Lower leg skin (tissue), 3 donors: Measurements from ENCODE around the gene LMAN2.

ENCODE experiments used
- POLR2A ChIP-seq, 2 donors: fragments of 450-650 bp; IDR thresholded peaks; one replicate each; pipeline ENCODE4 v1.6.1; 2016 to 2017; ENCODE audit warnings: antibody characterized with exemption in 2 of 2, mild to moderate bottlenecking in 1 of 2, moderate library complexity in 1 of 2
- TF ChIP-seq, protein P1 (sequence below), 3 donors: fragments of 450-650 bp; IDR thresholded peaks; one replicate each; pipeline ENCODE4 v1.5.1; 2016; ENCODE audit warnings: antibody characterized with exemption in 3 of 3, mild to moderate bottlenecking in 3 of 3, moderate library complexity in 2 of 3

DNA sequence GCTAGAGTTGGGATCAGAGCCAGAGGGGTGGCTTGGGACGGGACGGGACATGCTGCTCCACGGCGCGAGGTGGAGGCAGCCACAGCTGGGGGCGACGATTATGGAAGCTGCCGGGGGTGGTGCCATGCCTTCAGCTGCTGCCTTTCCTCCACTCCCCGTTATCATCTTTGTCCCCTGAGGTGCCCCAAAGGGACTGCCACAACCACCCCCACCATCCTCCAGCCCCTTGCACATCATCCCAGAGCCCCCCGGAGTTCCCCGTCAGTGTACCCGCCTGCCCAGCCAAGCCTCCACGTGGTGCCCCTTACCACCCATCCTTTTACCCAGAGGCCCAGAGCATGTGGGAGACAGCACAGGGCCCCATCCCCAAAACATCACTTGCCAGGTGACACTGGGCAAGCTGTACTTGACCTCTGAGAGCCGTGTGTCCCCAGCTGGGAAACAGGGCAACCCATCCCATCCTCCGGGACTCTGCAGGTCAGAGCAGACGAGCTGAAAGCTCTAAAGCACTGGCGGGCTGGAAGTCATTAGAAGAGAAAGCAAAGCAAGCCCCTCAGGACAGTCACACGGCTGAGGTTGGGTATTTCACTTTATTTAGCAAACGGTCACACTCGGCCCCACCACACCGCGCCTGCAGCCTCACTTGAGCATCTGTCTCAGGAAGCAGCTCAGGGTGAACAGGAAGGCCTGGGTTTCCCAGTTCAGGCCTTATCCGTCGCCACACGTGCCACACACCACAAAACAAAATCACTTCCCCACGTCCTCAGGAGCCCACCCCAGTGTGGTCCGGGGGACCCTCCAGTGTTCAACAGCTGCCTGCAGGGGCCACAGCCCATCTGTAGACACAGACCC is 20.3 kb downstream of the LMAN2 start:
- no peak for TF ChIP-seq POLR2A (IDR thresholded peaks at IDR 0.05)
- TF ChIP-seq, protein P1, sequence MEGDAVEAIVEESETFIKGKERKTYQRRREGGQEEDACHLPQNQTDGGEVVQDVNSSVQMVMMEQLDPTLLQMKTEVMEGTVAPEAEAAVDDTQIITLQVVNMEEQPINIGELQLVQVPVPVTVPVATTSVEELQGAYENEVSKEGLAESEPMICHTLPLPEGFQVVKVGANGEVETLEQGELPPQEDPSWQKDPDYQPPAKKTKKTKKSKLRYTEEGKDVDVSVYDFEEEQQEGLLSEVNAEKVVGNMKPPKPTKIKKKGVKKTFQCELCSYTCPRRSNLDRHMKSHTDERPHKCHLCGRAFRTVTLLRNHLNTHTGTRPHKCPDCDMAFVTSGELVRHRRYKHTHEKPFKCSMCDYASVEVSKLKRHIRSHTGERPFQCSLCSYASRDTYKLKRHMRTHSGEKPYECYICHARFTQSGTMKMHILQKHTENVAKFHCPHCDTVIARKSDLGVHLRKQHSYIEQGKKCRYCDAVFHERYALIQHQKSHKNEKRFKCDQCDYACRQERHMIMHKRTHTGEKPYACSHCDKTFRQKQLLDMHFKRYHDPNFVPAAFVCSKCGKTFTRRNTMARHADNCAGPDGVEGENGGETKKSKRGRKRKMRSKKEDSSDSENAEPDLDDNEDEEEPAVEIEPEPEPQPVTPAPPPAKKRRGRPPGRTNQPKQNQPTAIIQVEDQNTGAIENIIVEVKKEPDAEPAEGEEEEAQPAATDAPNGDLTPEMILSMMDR (IDR thresholded peaks at IDR 0.05), result no peak
